Ishikawa (cell line): ENCODE measurements around the gene DENND1B.

ENCODE experiments used
- CEBPB ChIP-seq: IDR thresholded peaks from 2 replicates; pipeline ENCODE4 v1.6.1; 2012
- EP300 ChIP-seq: IDR thresholded peaks from 2 replicates; pipeline ENCODE4 v1.6.1; 2012; ENCODE audit warnings: borderline replicate concordance
- FOXM1 ChIP-seq: IDR thresholded peaks from 2 replicates; pipeline ENCODE4 v1.6.1; 2012; ENCODE audit warnings: low read depth, borderline replicate concordance
- NFIC ChIP-seq: IDR thresholded peaks from 2 replicates; pipeline ENCODE4 v1.6.1; 2012
- RAD21 ChIP-seq: IDR thresholded peaks from 2 replicates; pipeline ENCODE4 v1.6.1; 2012; ENCODE audit warnings: low read depth
- TAF1 ChIP-seq: IDR thresholded peaks from 2 replicates; pipeline ENCODE4 v1.6.1; 2012; ENCODE audit warnings: low read depth, mild to moderate bottlenecking
- TCF12 ChIP-seq: IDR thresholded peaks from 2 replicates; pipeline ENCODE4 v1.6.1; 2012; ENCODE audit warnings: low read depth
- TEAD4 ChIP-seq: IDR thresholded peaks from 2 replicates; pipeline ENCODE4 v1.6.1; 2012
- YY1 ChIP-seq: IDR thresholded peaks from 2 replicates; pipeline ENCODE4 v1.6.1; 2012; ENCODE audit warnings: low read depth
- TF ChIP-seq, protein P1 (sequence below): IDR thresholded peaks from 2 replicates; pipeline ENCODE4 v1.6.1; 2012; ENCODE audit warnings: low read depth, mild to moderate bottlenecking
- TF ChIP-seq, protein P2 (sequence below): IDR thresholded peaks from 2 replicates; pipeline ENCODE4 v1.6.1; 2012

DNA sequence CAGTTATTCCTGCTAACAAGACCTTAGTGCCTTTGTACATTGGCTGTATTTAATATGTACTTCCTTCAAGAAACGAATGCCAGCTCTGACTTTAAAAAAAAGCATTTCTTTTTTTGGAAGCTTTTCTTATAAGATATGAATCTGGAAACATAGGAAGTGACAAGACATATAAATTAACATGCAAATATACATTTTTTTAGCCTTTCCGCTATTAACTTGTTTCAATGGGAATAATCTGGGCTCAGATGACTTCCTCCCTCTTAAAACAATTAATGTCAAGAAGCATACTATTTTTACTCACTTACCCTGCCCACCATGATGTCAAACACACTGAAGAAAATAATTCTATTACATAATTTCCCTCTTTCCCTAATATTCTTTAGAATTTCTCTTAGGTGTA lies 1.4 kb downstream of the DENND1B start:
- TF ChIP-seq CEBPB (no peak), NFIC (no peak), EP300 (no peak), TAF1 (no peak), YY1 (no peak), TEAD4 (no peak), FOXM1 (no peak), RAD21 (no peak), TCF12 (no peak)
- TF ChIP-seq, protein P1, sequence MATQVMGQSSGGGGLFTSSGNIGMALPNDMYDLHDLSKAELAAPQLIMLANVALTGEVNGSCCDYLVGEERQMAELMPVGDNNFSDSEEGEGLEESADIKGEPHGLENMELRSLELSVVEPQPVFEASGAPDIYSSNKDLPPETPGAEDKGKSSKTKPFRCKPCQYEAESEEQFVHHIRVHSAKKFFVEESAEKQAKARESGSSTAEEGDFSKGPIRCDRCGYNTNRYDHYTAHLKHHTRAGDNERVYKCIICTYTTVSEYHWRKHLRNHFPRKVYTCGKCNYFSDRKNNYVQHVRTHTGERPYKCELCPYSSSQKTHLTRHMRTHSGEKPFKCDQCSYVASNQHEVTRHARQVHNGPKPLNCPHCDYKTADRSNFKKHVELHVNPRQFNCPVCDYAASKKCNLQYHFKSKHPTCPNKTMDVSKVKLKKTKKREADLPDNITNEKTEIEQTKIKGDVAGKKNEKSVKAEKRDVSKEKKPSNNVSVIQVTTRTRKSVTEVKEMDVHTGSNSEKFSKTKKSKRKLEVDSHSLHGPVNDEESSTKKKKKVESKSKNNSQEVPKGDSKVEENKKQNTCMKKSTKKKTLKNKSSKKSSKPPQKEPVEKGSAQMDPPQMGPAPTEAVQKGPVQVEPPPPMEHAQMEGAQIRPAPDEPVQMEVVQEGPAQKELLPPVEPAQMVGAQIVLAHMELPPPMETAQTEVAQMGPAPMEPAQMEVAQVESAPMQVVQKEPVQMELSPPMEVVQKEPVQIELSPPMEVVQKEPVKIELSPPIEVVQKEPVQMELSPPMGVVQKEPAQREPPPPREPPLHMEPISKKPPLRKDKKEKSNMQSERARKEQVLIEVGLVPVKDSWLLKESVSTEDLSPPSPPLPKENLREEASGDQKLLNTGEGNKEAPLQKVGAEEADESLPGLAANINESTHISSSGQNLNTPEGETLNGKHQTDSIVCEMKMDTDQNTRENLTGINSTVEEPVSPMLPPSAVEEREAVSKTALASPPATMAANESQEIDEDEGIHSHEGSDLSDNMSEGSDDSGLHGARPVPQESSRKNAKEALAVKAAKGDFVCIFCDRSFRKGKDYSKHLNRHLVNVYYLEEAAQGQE = no peak
- TF ChIP-seq, protein P2, sequence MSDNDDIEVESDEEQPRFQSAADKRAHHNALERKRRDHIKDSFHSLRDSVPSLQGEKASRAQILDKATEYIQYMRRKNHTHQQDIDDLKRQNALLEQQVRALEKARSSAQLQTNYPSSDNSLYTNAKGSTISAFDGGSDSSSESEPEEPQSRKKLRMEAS = no peak
